NB4 (cell line): Measurements from ENCODE around the gene NPAS1.

ENCODE experiments used
- POLR2A ChIP-seq: IDR thresholded peaks from 2 replicates; pipeline ENCODE4 v1.6.1; 2011; ENCODE audit warnings: mild to moderate bottlenecking; ENCODE audit not compliant: insufficient read length; ENCODE audit errors: extremely low read depth
- TF ChIP-seq, protein P1 (sequence below): IDR thresholded peaks from one replicate; pipeline ENCODE4 v1.5.1; 2012; ENCODE audit warnings: low read depth, low read length

DNA sequence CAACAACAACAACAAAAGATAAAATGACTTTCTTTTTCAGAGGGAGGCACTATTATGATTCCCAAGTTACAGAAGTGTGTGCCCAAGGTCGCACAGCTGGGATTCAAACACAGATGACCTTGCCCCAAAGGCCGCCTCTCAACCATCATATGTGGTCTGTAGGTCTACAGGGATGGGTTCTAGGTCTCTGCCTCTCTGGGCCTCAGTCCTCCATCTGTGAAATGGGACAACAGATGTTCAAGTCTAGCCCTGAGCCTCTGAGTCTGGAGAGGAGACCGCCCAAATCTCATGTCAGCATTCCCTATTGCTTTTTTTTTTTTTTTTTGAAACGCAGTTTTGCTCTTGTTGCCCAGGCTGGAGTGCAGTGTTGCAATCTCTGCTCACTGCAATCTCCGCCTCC, 4.9 kb downstream of the NPAS1 start:
- TF ChIP-seq, protein P1, sequence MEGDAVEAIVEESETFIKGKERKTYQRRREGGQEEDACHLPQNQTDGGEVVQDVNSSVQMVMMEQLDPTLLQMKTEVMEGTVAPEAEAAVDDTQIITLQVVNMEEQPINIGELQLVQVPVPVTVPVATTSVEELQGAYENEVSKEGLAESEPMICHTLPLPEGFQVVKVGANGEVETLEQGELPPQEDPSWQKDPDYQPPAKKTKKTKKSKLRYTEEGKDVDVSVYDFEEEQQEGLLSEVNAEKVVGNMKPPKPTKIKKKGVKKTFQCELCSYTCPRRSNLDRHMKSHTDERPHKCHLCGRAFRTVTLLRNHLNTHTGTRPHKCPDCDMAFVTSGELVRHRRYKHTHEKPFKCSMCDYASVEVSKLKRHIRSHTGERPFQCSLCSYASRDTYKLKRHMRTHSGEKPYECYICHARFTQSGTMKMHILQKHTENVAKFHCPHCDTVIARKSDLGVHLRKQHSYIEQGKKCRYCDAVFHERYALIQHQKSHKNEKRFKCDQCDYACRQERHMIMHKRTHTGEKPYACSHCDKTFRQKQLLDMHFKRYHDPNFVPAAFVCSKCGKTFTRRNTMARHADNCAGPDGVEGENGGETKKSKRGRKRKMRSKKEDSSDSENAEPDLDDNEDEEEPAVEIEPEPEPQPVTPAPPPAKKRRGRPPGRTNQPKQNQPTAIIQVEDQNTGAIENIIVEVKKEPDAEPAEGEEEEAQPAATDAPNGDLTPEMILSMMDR, result no peak
- no peak for TF ChIP-seq POLR2A
